ENCODE data around the gene GYS1.

GRCh38 chr19:49011194-49011593 is 18.1 kb upstream of the GYS1 start:
- TF ChIP-seq CTCF (conservative IDR thresholded peaks at IDR 0.05; ENCODE audit: low read depth, low read length) (no peak), EZH2 (IDR thresholded peaks at IDR 0.05; ENCODE audit: low read length, unreplicated experiment) (no peak), EZH2phosphoT487 (IDR thresholded peaks at IDR 0.05; ENCODE audit: borderline replicate concordance, low read length) (no peak)

All from PC-3 (cell line).